Stimulated activated CD4-positive, alpha-beta T cell treated with anti-CD3 and anti-CD28 coated beads, Interleukin-4, amount 100 ng/mL, for 4 hours (primary cell): ENCODE data around the gene IL1RAPL2.
"Not testable (repeated sequence)": the region's sequence is repeated elsewhere in the genome, so short reads cannot be mapped to it uniquely, and the experiment has no call there.

Source experiments
- DNase-seq, 2 experiments: peaks; one replicate each; pipeline ENCODE4 v3.0.0-alpha.2; 2020

The IL1RAPL2 gene

GRCh38 chrX:105190252-105190853, 624.4 kb downstream of the IL1RAPL2 start:
- DNase-seq, result no peak

GRCh38 chrX:105191878-105192277, 625.9 kb downstream of the IL1RAPL2 start:
- no peak for DNase-seq

DNA sequence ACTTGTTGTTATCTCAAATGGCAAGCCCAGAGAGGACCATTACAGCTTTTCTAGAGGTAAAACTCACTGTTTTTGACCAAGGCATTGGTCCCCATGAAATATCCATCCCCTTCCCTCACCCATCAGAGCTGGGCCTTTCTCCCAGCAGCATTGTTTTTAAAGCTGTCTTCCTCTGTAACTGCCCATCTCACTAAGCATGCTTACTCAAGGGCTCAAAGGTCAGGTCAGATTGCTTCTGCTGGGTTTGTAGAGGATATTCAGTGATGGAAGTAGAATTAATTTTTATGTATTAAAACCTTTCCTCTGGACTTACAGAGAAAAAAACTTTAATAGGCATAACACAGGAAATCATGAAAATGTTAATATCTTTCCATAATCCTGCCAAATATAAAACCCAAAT, 643.4 kb downstream of the IL1RAPL2 start:
- no peak for DNase-seq

- no peak for DNase-seq
Measured at GRCh38 chrX:105210258-105210657, 644.3 kb downstream of the IL1RAPL2 start.

- no peak for DNase-seq
Measured at GRCh38 chrX:105211066-105211575, 645.1 kb downstream of the IL1RAPL2 start.

DNA sequence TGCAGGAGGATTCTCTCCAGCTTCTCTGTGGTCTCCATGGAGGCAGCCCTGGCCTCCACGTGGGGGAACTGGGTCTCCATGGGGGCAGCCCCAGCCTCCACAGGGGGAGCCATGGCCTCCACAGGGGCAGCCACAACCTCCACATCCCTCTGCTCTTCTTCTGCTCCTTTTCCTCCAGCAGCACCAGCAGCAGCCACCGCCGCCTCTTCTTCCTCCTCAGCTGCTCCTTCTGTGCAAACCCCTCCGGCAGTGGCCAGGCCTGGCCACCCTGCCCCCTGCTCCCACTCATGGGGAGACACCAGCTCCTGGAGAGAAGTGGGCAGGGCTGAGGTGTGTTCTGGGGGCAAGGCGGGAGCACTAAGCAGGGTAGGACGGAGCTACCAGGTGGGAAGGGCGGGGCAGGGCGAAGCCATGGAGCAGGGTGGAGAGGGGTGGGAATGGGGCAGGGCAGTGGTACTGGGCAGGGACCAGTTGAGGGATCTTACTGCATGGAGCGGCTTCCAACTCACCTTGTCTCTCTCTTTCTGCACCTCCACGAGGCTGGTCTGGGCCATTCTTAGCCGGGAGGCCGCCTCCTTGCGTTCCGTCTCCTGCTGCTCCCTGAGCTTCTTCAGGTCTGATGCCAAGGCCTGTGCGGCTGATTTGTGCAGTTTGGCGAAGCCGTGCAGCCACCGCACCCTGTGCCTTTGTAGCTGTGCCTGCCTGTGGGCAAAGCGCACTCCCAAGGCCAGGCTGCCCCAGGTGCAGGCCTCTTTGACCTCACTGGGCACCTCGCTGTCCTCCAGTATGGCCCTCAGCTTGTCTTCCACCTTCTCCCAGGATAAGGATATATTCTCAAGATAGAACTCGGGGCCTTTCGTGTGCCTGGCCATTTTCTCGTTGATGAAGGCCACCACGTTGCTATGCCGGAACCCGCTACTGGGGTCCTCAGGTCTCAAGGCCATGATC, 653.7 kb downstream of the IL1RAPL2 start:
- DNase-seq, result no peak

DNA sequence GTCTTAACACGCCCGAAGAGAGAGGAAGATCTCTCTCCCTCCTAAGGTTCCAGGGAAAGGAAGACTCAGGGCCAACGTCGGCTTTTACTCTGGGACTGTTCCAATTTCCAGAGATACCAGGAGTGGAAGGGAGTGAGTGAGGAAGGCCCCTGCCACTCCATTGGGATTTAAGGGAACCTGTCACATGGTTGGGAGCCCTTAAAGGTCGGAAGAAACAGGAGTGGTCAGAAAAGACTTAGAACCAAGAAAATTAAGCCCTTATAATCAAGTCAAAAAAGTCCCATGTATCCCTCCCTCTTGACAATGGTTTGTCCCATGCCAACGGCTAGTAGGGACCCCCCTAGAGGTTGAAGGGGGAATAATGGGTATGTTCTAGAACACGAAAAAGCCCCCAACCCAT, 654.6 kb downstream of the IL1RAPL2 start, which contains the start of gene TEX13A:
TSS of gene TEX13A (minus strand) at position 59 of the 400 bp plus-strand sequence. CDS start 297 bp downstream, outside the sequence.
- DNase-seq, result no peak

DNA sequence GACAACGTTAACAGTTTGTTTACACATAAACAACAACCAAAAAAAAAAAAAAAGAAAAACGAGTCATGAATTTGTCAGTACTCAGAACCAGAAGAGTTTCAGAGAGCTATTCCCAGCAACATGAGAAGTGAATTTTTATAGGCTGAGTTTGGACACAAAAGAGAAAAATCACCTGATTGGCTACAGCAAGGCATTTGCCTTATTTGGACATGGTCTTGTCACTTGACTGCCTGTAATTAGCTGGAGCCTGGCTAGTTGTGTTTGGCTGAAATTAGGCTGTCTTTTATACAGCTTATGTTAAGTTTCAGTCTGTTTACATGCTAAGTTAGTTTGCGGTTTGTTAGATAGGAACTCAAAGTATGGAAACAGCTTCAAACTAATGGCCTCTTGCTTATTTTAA, 655.4 kb downstream of the IL1RAPL2 start:
- no peak for DNase-seq

DNA sequence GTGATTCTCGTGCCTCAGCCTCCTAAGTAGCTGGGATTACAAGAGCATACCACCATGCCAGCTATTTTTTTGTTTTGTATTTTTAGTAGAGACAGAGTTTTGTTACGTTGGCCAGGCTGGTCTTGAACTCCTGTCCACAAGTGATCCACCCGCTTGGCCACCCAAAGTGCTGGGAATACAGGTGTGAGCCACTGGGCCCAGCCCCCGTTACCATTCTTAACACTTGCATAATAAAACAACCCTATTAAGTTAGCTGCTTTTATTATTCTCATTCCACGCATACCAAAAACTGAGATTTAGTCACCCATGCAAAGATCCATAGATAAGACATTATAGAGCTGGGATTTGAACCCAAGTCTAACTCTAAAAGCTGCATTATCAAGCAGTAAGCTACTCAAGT, 660.5 kb downstream of the IL1RAPL2 start:
- no peak for DNase-seq

GRCh38 chrX:105228602-105229001, 662.6 kb downstream of the IL1RAPL2 start:
- DNase-seq, result no peak

- no peak for DNase-seq
Measured at GRCh38 chrX:105229146-105229545, 663.1 kb downstream of the IL1RAPL2 start.

DNA sequence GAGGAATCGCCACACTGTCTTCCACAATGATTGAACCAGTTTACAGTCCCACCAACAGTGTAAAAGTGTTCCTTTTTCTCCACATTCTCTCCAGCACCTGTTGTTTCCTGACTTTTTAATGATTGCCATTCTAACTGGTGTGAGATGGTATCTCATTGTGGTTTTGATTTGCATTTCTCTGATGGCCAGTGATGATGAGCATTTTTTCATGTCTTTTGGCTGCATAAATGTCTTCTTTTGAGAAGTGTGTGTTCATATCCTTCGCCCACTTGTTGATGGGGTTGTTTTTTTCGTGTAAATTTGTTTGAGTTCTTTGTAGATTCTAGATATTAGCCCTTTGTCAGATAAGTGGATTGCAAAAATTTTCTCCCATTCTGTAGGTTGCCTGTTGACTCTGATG, 671.4 kb downstream of the IL1RAPL2 start:
- not testable (repeated sequence) for DNase-seq

DNA sequence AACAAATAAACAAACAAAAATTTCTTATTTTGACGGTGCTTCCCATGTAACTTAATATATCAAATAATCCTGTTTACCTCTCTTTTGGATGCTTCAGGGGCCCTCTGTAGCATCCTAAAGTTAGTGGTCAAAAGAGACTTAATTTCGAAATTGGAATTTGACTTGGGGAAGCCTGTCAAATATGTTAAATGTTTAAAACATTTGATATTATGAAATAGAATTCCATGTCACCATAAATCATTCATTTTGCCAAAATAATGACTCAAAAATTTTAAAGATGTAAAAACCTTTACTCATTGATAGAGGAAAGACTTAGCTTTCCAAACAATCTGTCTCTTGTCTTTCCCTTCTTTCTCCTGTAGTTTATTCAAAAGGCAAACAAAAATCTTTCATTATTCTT, 675.1 kb downstream of the IL1RAPL2 start:
- DNase-seq, result no peak

DNA sequence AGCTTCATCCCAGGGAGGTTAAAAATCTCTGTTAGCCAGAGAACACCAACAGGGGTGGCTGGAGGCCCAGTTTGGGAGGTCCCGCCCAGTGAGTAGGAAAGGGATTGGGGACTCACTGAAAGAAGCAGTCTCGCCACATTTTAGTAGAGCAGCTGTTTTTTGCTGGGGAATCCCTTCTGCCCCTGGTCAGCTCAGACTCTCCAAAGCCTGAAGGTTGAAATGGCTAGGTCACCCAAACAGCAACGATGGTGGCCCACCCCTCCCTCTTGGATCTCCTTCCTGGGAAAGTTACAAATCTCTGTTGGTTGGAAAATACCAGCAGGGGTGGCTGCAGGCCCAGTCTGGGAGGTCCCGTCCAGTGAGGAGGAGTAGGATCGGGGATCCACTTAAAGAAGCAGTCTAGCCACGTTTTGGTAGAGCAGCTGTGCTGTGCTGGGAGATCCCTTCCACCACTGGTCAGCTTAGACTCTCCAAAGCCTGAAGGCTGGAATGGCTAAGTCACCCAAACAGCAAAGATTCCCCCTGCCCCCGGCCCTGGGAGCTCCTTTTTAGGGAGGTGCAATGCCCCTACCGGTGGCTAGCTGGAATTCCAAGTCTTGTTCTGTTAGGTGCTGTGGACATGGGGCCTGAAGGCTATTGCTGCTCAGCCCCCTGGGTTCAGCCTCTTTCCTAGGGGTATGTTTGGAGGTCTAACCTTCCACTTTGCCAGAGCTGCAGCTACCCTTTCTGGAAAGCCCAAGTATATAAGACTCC, 694.5 kb downstream of the IL1RAPL2 start:
- no peak for DNase-seq

DNA sequence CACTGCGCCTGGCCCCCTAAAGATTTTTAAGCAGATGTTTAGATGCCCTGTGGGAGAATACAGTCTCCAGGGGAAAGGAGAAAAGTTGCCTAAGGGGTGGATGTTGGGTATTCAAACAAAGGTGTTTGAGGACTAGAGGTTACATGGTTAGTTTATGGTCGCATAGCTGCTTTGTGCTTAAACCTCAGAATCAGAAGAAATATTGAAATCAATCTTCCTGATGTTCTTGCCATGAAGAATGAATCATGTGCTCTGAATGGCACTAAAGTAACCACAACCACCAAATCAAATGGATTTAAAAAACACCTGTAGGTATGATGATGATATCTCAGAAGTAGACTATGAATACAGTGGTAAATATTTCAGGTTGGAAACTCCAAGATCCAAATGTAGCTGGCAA, 697.2 kb downstream of the IL1RAPL2 start:
- no peak for DNase-seq

DNA sequence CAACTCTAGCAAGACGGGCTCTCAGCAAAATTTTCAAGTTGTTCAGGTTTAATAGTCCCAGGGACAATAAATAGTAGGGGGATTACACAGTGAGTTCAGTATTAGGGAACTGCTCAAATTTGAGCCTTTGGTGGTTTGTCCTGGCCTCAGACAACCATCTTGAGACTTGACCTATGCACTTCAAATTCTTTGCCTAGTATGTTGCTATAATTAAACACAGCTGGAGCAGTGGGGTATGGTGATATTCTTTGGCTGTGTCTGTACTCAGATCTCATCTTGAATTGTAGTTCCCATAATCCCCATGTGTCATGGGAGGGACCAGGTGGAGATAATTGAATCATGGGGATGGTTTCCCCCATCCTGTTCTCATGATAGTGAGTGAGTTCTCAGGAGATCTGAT, 697.8 kb downstream of the IL1RAPL2 start:
- DNase-seq, result no peak

DNA sequence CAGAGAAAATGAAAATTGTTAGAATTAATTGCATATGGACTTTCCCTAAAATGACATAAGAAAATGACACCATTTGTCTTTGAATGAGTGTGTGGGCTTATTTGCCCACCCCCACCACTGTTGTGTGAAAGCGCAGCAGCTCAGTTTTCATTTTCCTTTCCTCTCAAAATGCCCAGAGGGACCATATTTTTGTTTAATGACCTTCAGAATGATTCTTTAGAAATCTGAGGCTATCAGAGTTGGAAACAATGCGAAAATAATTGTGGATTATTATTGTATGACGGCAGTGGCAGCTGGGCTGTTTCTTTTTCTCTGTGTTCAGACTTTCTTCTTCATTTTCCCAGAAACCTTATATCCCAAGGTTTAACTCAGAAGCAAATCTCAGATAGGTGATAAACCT, 699.1 kb downstream of the IL1RAPL2 start:
- no peak for DNase-seq

DNA sequence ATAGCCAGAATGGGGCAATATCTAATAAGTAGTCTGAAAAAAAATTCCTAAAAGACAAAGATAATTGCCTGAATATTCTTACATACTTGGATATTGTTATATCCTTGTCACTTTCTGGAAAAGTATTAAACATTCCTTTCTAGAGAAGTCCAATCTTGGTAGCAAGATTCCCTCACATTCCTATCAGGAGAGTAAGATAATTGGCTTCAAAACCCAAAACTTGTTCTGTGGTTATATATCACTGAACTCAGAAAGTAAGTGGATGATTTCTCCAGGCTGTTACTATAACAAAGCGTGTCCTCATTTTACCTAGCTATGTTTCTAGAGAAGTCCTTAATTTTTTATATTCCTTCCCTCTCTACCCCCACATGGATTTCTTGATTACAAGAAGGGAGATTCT, 700.5 kb downstream of the IL1RAPL2 start:
- no peak for DNase-seq

GRCh38 chrX:105267167-105267566, 701.2 kb downstream of the IL1RAPL2 start:
- DNase-seq, result no peak

GRCh38 chrX:105269386-105269785, 703.4 kb downstream of the IL1RAPL2 start:
- no peak for DNase-seq

GRCh38 chrX:105273326-105273725, 707.3 kb downstream of the IL1RAPL2 start:
- no peak for DNase-seq

- DNase-seq, result no peak
Measured at GRCh38 chrX:105274091-105274490, 708.1 kb downstream of the IL1RAPL2 start.

DNA sequence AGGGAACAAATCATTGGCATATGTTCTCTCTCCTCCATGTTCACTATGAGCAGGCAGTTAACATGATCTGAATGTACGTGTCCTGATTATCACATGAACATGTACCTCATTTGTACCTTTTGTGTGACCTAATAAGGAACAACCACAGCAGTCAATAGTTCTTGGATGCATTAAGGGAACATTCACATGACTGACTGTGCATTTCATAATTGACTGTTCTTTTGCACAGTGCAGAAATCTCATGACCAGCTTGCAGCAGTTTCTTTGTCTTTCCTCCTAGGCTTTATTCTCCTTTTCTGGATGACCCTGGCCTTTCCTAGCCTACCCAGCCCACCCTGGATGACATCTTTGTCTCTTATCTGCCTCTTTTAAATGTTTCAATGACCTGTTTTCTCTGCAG, 711.1 kb downstream of the IL1RAPL2 start:
- no peak for DNase-seq
